Left renal pelvis (tissue), 4 donors: ENCODE measurements around the gene C16orf89. TPM values are rescaled to one million over a fixed set of nuclear protein-coding genes. Genes with fewer than 3 reads are reported as not detected.

Source experiments
- DNase-seq, 4 donors: peaks; one replicate each; pipeline ENCODE4 v3.0.0-alpha.2; 2013; ENCODE audit warnings: low read depth in 4 of 4, low spot score in 3 of 4
- polyA plus RNA-seq, 4 donors: library from polyadenylated mRNA; unstranded; fragments of 120-200 nt; gene quantifications; one replicate each; pipeline ENCODE4 v1.2.1, GENCODE V29; 2013; ENCODE audit not compliant: insufficient read length in 4 of 4

C16orf89 gene
- polyA plus RNA-seq, 4 donors = 3.7 to 7.8 (median 5.9) TPM

DNA sequence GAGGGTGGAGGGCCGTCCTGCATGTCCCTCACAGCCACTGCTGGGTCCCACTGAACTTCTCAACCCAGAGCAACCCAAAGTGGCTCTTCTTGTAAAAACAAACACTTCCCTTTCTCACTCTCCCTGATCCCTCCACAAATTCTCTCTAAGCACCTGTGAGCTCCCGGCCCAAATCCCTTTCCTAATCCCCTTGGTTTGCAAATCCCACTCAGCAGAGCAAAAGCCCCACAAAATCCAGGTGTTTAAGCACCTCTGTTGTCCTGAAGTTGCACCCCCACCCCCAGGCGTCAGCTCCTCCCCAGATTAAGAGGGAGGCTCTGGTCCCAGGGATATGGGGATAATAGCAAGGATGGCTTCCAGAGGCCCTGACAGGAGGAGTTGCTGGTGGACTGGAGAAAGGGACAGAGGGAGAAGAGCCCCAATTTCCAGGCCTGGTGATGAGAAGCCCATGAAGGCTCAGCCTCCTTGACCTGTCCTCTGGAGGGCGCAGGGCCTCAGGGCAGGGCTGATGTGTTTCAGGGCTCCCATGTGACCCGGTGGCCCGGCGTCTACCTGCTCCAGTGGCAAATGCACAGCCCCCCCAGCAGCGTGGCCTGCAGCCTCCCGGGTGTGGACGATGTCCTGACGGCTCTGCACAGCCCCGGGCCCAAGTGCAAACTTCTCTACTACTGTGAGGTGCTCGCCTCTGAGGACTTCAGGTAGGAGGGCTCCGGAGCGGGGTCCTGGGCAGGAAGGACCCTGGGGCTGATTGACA is 55.0 kb downstream of the C16orf89 start:
- no peak for DNase-seq

DNA sequence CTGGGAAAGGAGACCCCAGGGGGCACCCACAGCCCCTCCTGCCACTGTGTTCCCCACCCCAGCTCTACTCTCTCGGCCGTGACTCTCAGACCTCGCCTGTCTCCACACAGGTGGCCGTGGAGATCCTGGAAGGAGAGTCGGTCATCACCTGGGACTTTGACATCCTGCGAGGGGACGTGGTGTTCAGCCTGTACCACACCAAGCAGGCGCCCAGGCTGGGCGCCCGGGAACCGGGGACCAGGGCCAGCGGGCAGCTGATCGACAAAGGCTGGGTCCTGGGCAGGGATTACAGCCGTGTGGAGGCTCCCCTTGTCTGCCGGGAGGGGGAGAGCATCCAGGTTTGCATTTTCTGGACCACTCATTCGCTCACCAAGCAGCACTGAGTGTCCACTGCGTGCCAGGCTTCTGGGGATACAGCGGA is 57.4 kb downstream of the C16orf89 start:
- DNase-seq = no peak

GRCh38 chr16:5007256-5007655 is 58.5 kb downstream of the C16orf89 start:
- DNase-seq = no peak

DNA sequence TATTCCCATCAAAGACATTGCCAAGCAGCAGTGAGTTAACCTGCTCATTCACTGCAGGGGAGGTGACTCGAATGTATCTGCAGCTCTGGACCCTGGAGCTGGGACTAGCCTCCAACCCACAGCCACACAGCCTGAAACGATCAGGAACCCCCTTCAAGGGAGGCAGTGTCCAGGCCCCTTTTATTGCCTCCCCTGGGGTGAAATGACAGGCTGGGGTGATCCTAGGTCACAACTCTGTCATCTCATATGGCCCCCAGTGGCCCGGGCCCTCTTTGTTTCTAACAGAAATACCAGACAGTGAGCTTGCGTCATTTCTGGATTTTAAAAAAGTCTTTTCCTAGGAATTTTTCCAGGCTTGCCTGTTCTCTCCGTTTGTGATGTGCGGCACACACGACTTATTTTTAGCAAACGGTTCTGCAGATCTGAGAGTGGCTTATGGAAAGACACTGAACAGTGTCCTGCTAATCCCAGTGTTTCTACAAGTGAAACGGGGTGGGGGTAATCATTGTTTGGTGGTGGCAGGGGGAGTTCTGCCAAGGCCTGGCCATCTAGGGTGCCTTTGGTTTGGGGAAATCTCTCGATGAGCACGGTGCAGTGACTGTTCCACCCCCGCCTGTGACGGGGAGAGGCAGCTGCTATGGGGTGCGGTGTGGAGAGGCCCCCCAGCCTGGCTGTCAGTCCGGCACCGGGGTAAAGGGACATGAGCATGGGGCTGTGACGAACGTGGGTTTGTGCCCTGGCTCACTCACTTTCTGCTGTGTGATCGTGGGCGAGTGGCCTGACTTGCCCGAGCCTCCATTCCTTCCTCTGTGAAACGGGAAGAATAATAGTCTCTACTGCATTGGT is 59.2 kb downstream of the C16orf89 start:
- no peak for DNase-seq

DNA sequence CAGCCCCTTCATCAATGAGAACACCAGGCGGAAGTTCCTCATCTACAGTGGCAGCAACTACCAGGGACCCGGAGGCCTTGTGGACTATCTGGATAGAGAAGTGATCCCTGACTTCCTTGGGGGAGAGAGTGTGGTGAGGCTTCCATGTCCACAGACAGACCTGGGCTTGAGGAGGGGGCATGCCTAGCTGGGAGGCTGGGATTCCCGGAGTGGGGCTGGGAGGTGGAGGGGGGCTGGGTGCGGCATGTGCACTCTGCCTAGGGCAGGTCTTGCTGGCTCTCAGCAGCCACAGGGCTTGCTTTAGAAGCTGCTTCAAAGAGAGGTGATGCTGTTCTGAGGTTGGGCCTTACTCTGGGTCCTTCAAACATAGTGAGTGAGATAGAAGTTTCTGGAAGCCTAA is 59.8 kb downstream of the C16orf89 start:
- no peak for DNase-seq

DNA sequence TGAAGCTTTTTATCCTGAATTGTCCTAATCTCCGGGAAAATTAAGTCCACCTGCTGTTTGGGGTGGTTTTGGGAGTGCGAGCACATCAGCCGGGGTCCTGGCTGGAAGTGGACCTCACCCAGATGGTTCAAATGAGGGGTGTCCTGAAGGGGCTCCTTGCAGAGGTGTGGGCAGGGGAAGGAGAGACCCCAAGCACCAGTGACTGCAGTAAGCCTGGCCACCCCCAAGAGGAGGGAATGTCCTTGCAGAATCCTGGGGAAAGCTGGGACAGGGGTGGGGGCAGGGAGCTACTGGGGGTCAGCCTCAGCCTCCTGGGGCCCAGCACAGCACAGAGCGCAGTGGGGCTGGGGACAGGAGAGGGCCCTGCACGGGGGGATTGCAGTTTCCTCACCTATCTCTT is 61.4 kb downstream of the C16orf89 start:
- no peak for DNase-seq

DNA sequence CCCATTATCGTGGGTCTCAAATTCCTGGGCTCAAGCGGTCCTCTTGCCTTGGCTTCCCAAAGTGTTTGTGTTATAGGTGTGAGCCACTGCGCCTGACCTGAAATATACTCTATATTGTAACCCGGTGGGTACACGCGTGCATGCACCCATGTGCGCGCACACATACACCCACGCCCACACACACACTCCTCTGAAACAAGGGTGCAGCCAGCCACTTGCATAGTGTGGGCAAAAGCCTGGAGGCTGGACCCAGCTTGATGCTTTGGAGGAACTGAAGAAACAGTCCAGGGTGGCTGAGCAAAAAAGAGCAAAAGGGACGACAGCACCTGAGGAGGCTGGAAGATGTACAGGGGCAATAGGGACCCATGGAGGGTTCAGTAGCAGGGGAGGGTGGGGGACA is 61.9 kb downstream of the C16orf89 start:
- no peak for DNase-seq

DNA sequence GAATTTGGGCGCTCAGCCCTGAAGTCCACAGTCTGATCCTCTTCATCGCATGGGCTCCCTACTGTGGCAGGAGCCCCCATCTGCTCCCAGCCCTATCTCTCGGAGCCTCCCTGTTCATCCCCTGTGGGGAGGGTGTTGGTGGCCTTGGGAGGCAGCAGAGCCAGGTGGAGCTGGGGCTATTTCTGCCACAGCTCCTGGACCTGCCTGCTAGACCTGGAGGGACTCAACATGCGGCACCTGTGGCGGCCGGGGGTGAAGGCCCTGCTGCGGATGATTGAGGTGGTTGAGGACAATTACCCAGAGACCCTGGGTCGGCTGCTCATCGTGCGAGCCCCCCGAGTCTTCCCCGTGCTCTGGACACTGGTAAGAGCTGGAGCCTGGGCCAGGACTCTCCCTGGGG is 62.5 kb downstream of the C16orf89 start:
- DNase-seq = no peak

- DNase-seq = no peak
Measured at GRCh38 chr16:5002699-5003143, 63.0 kb downstream of the C16orf89 start.

- DNase-seq = no peak
Measured at GRCh38 chr16:5001986-5002385, 63.8 kb downstream of the C16orf89 start.

DNA sequence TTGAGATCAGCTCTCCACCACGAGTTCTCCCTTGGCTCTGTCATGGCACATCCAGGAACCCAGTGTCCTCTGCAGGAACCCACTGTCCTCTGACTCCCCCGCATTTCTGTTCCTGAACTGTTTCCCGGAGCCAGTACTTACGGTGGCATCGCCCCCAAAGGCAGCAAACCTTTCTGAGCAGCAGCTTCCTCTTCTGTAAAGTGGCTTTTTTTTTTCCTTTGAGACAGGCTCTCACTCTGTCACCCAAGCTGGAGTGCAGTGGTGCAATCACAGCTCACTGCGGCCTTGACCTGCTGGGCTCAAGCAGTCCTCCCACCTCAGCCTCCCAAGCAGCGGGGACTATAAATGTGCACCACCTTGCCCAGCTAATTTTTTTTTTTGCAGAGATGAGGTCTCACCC is 64.2 kb downstream of the C16orf89 start:
- no peak for DNase-seq

DNA sequence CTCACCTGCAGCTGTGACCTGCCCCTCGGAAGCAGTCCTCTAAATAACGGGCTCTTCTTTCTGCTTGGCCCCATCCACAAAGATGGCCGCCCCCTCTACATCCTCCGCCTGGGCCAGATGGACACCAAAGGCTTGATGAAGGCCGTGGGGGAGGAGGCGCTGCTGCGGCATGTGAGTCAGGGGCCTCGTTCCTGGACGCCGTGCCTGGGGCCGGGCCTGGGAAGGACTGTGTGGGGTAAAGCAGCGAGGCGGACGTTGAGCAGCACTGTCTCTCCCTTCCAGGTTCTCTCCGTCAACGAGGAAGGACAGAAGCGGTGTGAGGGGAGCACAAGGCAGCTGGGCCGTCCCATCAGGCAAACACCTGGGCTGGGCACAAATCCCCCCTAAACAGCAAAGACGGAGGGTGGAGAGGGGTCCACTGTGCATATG is 65.2 kb downstream of the C16orf89 start:
- DNase-seq = no peak

DNA sequence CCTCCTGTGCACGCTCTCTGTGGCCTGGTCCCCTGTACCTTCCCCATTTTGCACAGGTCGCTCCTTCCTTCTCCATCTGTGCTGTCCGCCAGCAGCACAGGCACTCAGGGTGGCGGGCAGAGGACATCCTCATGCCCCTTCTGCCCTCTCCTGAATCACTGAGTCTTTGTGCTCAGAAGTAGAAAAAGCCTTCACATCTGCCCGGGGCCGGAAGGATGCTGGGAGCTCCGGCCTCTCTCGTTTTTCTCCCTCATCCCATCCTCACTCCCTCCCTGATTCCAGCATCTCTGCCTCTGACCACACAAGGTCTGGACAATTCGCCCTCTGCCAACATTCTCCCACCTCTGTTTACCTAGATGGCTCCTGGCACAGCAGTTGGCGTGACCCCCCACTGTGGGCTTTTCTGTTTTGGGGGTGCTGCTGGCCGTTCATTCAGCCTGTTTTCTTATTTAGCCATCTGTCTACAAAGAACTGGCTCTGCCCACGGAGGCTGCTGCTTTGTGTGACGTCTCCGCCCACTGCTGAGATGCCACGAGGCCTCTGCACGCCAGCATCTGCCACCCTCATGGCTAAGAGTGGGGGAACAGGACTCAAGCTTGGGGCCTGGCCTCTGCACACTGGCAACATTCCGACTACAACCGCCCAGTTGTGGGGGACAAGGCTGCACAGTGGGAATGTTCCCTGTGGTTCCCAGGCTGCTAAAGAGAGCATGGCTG is 70.9 kb downstream of the C16orf89 start:
- DNase-seq = no peak

Other genes starting within 250 kb of the C16orf89 start
- 100 to 1,000 TPM in 3 of 4 donors, 10 to 100 TPM in 1; 70.6 to 150 (median 140) TPM for gene GLYR1, start 218.7 kb downstream of the C16orf89 start, polyA plus RNA-seq
- gene UBN1, start 218.5 kb downstream of the C16orf89 start, polyA plus RNA-seq = 10 to 100 TPM; 22.2 to 36.5 (median 32.5) TPM
- 10 to 100 TPM in 3 of 4 donors, 1 to 10 TPM in 1; 3.7 to 40.1 (median 28.3) TPM for gene PPL, start 128.8 kb downstream of the C16orf89 start, polyA plus RNA-seq
- gene SEC14L5, start 107.6 kb downstream of the C16orf89 start, polyA plus RNA-seq = under 1 TPM; 0.13 to 0.38 (median 0.16) TPM
- gene NAGPA, start 32.0 kb downstream of the C16orf89 start, polyA plus RNA-seq = 10 to 100 TPM in 1 of 4 donors, 1 to 10 TPM in 3; 5.3 to 15.5 (median 9.0) TPM
- 10 to 100 TPM; 15.4 to 25.0 (median 22.5) TPM for gene ALG1, start 5.9 kb upstream of the C16orf89 start, polyA plus RNA-seq
- gene EEF2KMT, start 31.8 kb upstream of the C16orf89 start, polyA plus RNA-seq = 10 to 100 TPM; 10.7 to 16.2 (median 13.5) TPM